Stimulated activated effector memory CD8-positive, alpha-beta T cell treated with anti-CD3 and anti-CD28 coated beads, Interleukin-12 subunit alpha, Interleukin-12 subunit beta, amount 100 ng/mL, for 72 hours (primary cell): ENCODE data around the gene PLCD1.

Source experiments
- ATAC-seq: fragments of 150-1000 bp; cut with Tn5 transposase; 2 replicates; pipeline ENCODE4 v1.10.0; 2021
- DNase-seq, 2 donors: peaks; one replicate each; pipeline ENCODE4 v3.0.0; 2021 to 2022; ENCODE audit warnings: low spot score in 2 of 2
- H3K27ac Mint-ChIP-seq: one replicate; pipeline ENCODE4 v1.8.0; 2022; ENCODE audit warnings: mild to moderate bottlenecking, mixed read lengths
- H3K36me3 Mint-ChIP-seq: one replicate; pipeline ENCODE4 v1.8.0; 2022; ENCODE audit warnings: mild to moderate bottlenecking, mixed read lengths
- H3K4me1 Mint-ChIP-seq: one replicate; pipeline ENCODE4 v1.8.0; 2022; ENCODE audit warnings: mixed read lengths
- H3K4me3 Mint-ChIP-seq: one replicate; pipeline ENCODE4 v1.8.0; 2022; ENCODE audit warnings: mild to moderate bottlenecking, mixed read lengths
- H3K9me3 Mint-ChIP-seq: one replicate; pipeline ENCODE4 v1.8.0; 2022; ENCODE audit warnings: mixed read lengths

Gene PLCD1

GRCh38 chr3:38027466-38028465 lies 1.7 kb downstream of the PLCD1 start:
- DNase-seq (no peak), ATAC-seq (no peak)
- Mint-ChIP-seq H3K9me3 (no peaks in the 10 kb centered on the region), H3K27ac (peak overlapping the region; percentile 43), H3K4me1 (peaks cover 58% of the 10 kb centered on the region), H3K4me3 (peak overlapping the region; percentile 71), H3K36me3 (peaks cover 13% of the 10 kb centered on the region)

- Mint-ChIP-seq H3K9me3 (no peaks in the 10 kb centered on the region), H3K27ac (no peak overlapping the region), H3K4me1 (peaks cover 64% of the 10 kb centered on the region), H3K36me3 (peaks cover 13% of the 10 kb centered on the region), H3K4me3 (no peak overlapping the region)
- DNase-seq (no peak), ATAC-seq (no peak)
These were observed 2.6 kb downstream of the PLCD1 start for GRCh38 chr3:38026856-38027255.

- ATAC-seq (peak; percentile 3), DNase-seq (no peak)
- Mint-ChIP-seq H3K36me3 (peaks cover 13% of the 10 kb centered on the region), H3K9me3 (no peaks in the 10 kb centered on the region), H3K4me3 (peak overlapping the region; percentile 96), H3K4me1 (peaks cover 61% of the 10 kb centered on the region), H3K27ac (peak overlapping the region; percentile 99)
These were observed 6.3 kb downstream of the PLCD1 start for GRCh38 chr3:38022896-38023709.

- Mint-ChIP-seq H3K9me3 (no peaks in the 10 kb centered on the region), H3K27ac (peak overlapping the region; percentile 82), H3K36me3 (peaks cover 13% of the 10 kb centered on the region), H3K4me1 (peaks cover 60% of the 10 kb centered on the region), H3K4me3 (no peak overlapping the region)
- DNase-seq (no peak), ATAC-seq (no peak)
These were observed 7.1 kb downstream of the PLCD1 start for GRCh38 chr3:38022301-38022700.

- Mint-ChIP-seq H3K4me1 (peaks cover 60% of the 10 kb centered on the region), H3K27ac (peak overlapping the region; percentile 82), H3K9me3 (peaks cover 4% of the 10 kb centered on the region), H3K4me3 (no peak overlapping the region), H3K36me3 (peaks cover 19% of the 10 kb centered on the region)
- no peak for ATAC-seq
- DNase-seq, result no peak
These were observed 8.2 kb downstream of the PLCD1 start for GRCh38 chr3:38021196-38021595.

GRCh38 chr3:38020342-38020726 lies 9.1 kb downstream of the PLCD1 start:
- no peak for ATAC-seq
- Mint-ChIP-seq H3K4me1 (peaks cover 52% of the 10 kb centered on the region), H3K27ac (peak overlapping the region; percentile 82), H3K4me3 (no peak overlapping the region), H3K36me3 (peaks cover 24% of the 10 kb centered on the region), H3K9me3 (peaks cover 4% of the 10 kb centered on the region)
- DNase-seq, result no peak

GRCh38 chr3:38019658-38020341 lies 9.6 kb downstream of the PLCD1 start:
- H3K9me3 Mint-ChIP-seq, result peaks cover 4% of the 10 kb centered on the region
- peaks cover 47% of the 10 kb centered on the region for H3K4me1 Mint-ChIP-seq
- H3K36me3 Mint-ChIP-seq, result peaks cover 22% of the 10 kb centered on the region
- H3K4me3 Mint-ChIP-seq, result no peak overlapping the region
- H3K27ac Mint-ChIP-seq, result peak overlapping the region; percentile 82
- no peak for DNase-seq
- ATAC-seq, result no peak

GRCh38 chr3:38018296-38019266 lies 10.9 kb downstream of the PLCD1 start:
- ATAC-seq (no peak), DNase-seq (no peak)
- Mint-ChIP-seq H3K4me3 (no peak overlapping the region), H3K9me3 (peaks cover 4% of the 10 kb centered on the region), H3K36me3 (peaks cover 21% of the 10 kb centered on the region), H3K4me1 (peaks cover 35% of the 10 kb centered on the region), H3K27ac (peak overlapping the region; percentile 74)

GRCh38 chr3:38017445-38018295 lies 11.8 kb downstream of the PLCD1 start:
- Mint-ChIP-seq H3K27ac (peak overlapping the region; percentile 74), H3K36me3 (peaks cover 21% of the 10 kb centered on the region), H3K4me1 (peaks cover 27% of the 10 kb centered on the region), H3K9me3 (peaks cover 4% of the 10 kb centered on the region), H3K4me3 (no peak overlapping the region)
- ATAC-seq (no peak), DNase-seq (no peak)

GRCh38 chr3:38016847-38017444 lies 12.5 kb downstream of the PLCD1 start:
- Mint-ChIP-seq H3K4me3 (no peak overlapping the region), H3K36me3 (peaks cover 21% of the 10 kb centered on the region), H3K4me1 (peaks cover 20% of the 10 kb centered on the region), H3K9me3 (peaks cover 4% of the 10 kb centered on the region), H3K27ac (peak overlapping the region; percentile 74)
- no peak for ATAC-seq
- no peak for DNase-seq

GRCh38 chr3:38016410-38016809 lies 13.0 kb downstream of the PLCD1 start:
- Mint-ChIP-seq H3K4me1 (peaks cover 15% of the 10 kb centered on the region), H3K27ac (peak overlapping the region; percentile 74), H3K9me3 (peaks cover 4% of the 10 kb centered on the region), H3K4me3 (no peak overlapping the region), H3K36me3 (peaks cover 21% of the 10 kb centered on the region)
- ATAC-seq, result no peak
- no peak for DNase-seq

GRCh38 chr3:38015984-38016383 lies 13.5 kb downstream of the PLCD1 start:
- ATAC-seq (no peak), DNase-seq (no peak)
- H3K36me3 Mint-ChIP-seq, result peaks cover 21% of the 10 kb centered on the region
- H3K9me3 Mint-ChIP-seq, result peaks cover 4% of the 10 kb centered on the region
- H3K4me3 Mint-ChIP-seq, result no peak overlapping the region
- H3K27ac Mint-ChIP-seq, result peak overlapping the region; percentile 74
- H3K4me1 Mint-ChIP-seq, result peaks cover 12% of the 10 kb centered on the region

- Mint-ChIP-seq H3K27ac (no peak overlapping the region), H3K4me3 (no peak overlapping the region)
- no peak for ATAC-seq
These were observed 14.0 kb downstream of the PLCD1 start for GRCh38 chr3:38015485-38015884.

More at GRCh38 chr3:38015485-38015884, 14.0 kb downstream of the PLCD1 start:
- Mint-ChIP-seq H3K9me3 (peaks cover 4% of the 10 kb centered on the region), H3K4me1 (peaks cover 7% of the 10 kb centered on the region), H3K36me3 (peaks cover 21% of the 10 kb centered on the region)
- no peak for DNase-seq
